DND-41 (cell line): ENCODE data around the gene ASB18.

Source experiments
- ATAC-seq: fragments of 200-7000 bp; cut with Tn5 transposase; 3 replicates; pipeline ENCODE4 v1.9.1; 2021; ENCODE audit warnings: low read depth; ENCODE audit not compliant: insufficient read depth
- DNase-seq: peaks from one replicate; pipeline ENCODE4 v3.0.0-alpha.2; 2020
- H2AFZ ChIP-seq: 2 replicates; pipeline ENCODE4 v1.6.0; 2012; ENCODE audit warnings: low read depth, low read length
- H3K27ac ChIP-seq: 2 replicates; pipeline ENCODE4 v1.5.1; 2012; ENCODE audit warnings: low read length, inconsistent platforms
- H3K27me3 ChIP-seq: fragments of 200-600 bp; sonication (generic); 2 replicates; pipeline ENCODE4 v1.6.0; 2012; ENCODE audit warnings: low read length, mild to moderate bottlenecking, inconsistent platforms; ENCODE audit not compliant: insufficient read depth, poor library complexity
- H3K36me3 ChIP-seq: 2 replicates; pipeline ENCODE4 v1.5.1; 2012; ENCODE audit warnings: low read length, inconsistent platforms; ENCODE audit not compliant: insufficient read depth
- H3K4me1 ChIP-seq: 2 replicates; pipeline ENCODE4 v1.5.1; 2012; ENCODE audit warnings: mild to moderate bottlenecking, low read length; ENCODE audit not compliant: insufficient read depth
- H3K4me2 ChIP-seq: 2 replicates; pipeline ENCODE4 v1.6.0; 2012; ENCODE audit warnings: mild to moderate bottlenecking, moderate library complexity, low read length, inconsistent platforms; ENCODE audit not compliant: insufficient read depth
- H3K4me3 ChIP-seq, 2 experiments: fragments of 200-600 bp in 1 of 2; shearing (Covaris generic) in 1 of 2; 2 replicates each; pipeline ENCODE4 v1.5.1; 2012 to 2016; ENCODE audit warnings: inconsistent platforms in 2 of 2, low read length in 2 of 2, mild to moderate bottlenecking in 2 of 2, low read depth in 1 of 2, moderate library complexity in 1 of 2
- H3K79me2 ChIP-seq: 2 replicates; pipeline ENCODE4 v1.6.0; 2012; ENCODE audit warnings: low read length, inconsistent platforms; ENCODE audit not compliant: insufficient read depth
- H3K9ac ChIP-seq: 2 replicates; pipeline ENCODE4 v1.6.0; 2012; ENCODE audit warnings: low read depth, mild to moderate bottlenecking, inconsistent platforms, low read length, moderate library complexity
- H3K9me3 ChIP-seq: 2 replicates; pipeline ENCODE4 v1.5.1; 2012; ENCODE audit warnings: low read length, moderate library complexity, mild to moderate bottlenecking, inconsistent platforms; ENCODE audit not compliant: insufficient read depth, severe bottlenecking
- H4K20me1 ChIP-seq: 2 replicates; pipeline ENCODE4 v1.6.0; 2012; ENCODE audit warnings: low read length; ENCODE audit not compliant: insufficient read depth
- CTCF ChIP-seq: IDR thresholded peaks from 2 replicates; pipeline ENCODE4 v1.5.1; 2012; ENCODE audit warnings: borderline replicate concordance, low read length, moderate library complexity, mild to moderate bottlenecking; ENCODE audit not compliant: poor library complexity, severe bottlenecking; ENCODE audit errors: extremely low read depth
- EZH2 ChIP-seq: IDR thresholded peaks from 3 replicates; pipeline ENCODE4 v1.6.1; 2012; ENCODE audit warnings: borderline replicate concordance, low read depth, mild to moderate bottlenecking, moderate library complexity, low read length, inconsistent platforms; ENCODE audit not compliant: severe bottlenecking

The ASB18 gene

GRCh38 chr2:236241181-236242056 lies 22.8 kb downstream of the ASB18 start:
- no peak overlapping the region for H2AFZ ChIP-seq
- no peak overlapping the region for H3K9ac ChIP-seq
- H4K20me1 ChIP-seq = no peaks in the 10 kb centered on the region
- TF ChIP-seq EZH2 (no peak), CTCF (no peak)
- no peaks in the 10 kb centered on the region for H3K27me3 ChIP-seq
- H3K4me2 ChIP-seq = no peak overlapping the region
- ATAC-seq = no peak
- no peaks in the 10 kb centered on the region for H3K9me3 ChIP-seq
- no peak for DNase-seq
- no peaks in the 10 kb centered on the region for H3K79me2 ChIP-seq
- H3K36me3 ChIP-seq = no peaks in the 10 kb centered on the region
- no peaks in the 10 kb centered on the region for H3K4me1 ChIP-seq
- no peak overlapping the region for H3K27ac ChIP-seq
- H3K4me3 ChIP-seq = no peak overlapping the region

GRCh38 chr2:236240228-236240990 lies 23.8 kb downstream of the ASB18 start:
- Histone ChIP-seq H3K4me3 (no peak overlapping the region), H3K27ac (no peak overlapping the region), H3K4me2 (no peak overlapping the region), H3K27me3 (no peaks in the 10 kb centered on the region), H3K36me3 (no peaks in the 10 kb centered on the region), H4K20me1 (no peaks in the 10 kb centered on the region), H3K9me3 (no peaks in the 10 kb centered on the region), H3K4me1 (no peaks in the 10 kb centered on the region), H3K79me2 (no peaks in the 10 kb centered on the region), H2AFZ (no peak overlapping the region), H3K9ac (no peak overlapping the region)
- DNase-seq (no peak), ATAC-seq (no peak)
- TF ChIP-seq EZH2 (no peak), CTCF (no peak)

- Histone ChIP-seq H3K9ac (no peak overlapping the region), H2AFZ (no peak overlapping the region), H3K4me3 (no peak overlapping the region), H4K20me1 (no peaks in the 10 kb centered on the region), H3K79me2 (no peaks in the 10 kb centered on the region), H3K36me3 (no peaks in the 10 kb centered on the region), H3K4me1 (no peaks in the 10 kb centered on the region), H3K9me3 (no peaks in the 10 kb centered on the region), H3K27ac (no peak overlapping the region), H3K4me2 (no peak overlapping the region), H3K27me3 (no peaks in the 10 kb centered on the region)
- DNase-seq (no peak), ATAC-seq (no peak)
- TF ChIP-seq CTCF = no peak
- TF ChIP-seq EZH2 = no peak
Observed at GRCh38 chr2:236239276-236240065, 24.7 kb downstream of the ASB18 start.
